B cell (primary cell): Measurements from ENCODE around the gene LRP5. TPM values are rescaled to one million over a fixed set of nuclear protein-coding genes. Genes with fewer than 3 reads are reported as not detected.

ENCODE experiments used
- ATAC-seq: fragments of 200-7000 bp; cut with Tn5 transposase; one replicate; pipeline ENCODE4 v1.10.0; 2021; ENCODE audit warnings: low read depth, mild to moderate bottlenecking, moderate number of reproducible peaks, moderate library complexity
- CTCF ChIA-PET: fragments of 350-600 bp; sonication (Branson Sonifier 250); formaldehyde crosslinking; loops from one replicate; lab custom pipeline; 2021; ENCODE audit warnings: antibody characterized with exemption, inconsistent platforms; lab: Charles Lee
- POLR2A ChIA-PET: fragments of 350-600 bp; sonication (Branson Sonifier 250); formaldehyde crosslinking; loops from one replicate; lab custom pipeline; 2021; ENCODE audit warnings: antibody characterized with exemption; lab: Charles Lee
- DNase-seq: peaks from one replicate; pipeline ENCODE4 v3.0.0; 2013
- H2AFZ ChIP-seq: 2 replicates; pipeline ENCODE4 v1.6.1; 2012; ENCODE audit warnings: mild to moderate bottlenecking, low read depth, low read length; ENCODE audit not compliant: insufficient read depth, poor library complexity, severe bottlenecking
- H3K27ac ChIP-seq, 2 donors: 1 replicate in 1 of 2; 2 replicates in 1 of 2; pipeline ENCODE4 v1.5.1; 2012 to 2013; ENCODE audit warnings: low read length in 2 of 2, mild to moderate bottlenecking in 2 of 2, moderate library complexity in 1 of 2
- H3K27me3 ChIP-seq, 4 experiments: fragments of 200-600 bp in 1 of 4; sonication (generic) in 1 of 4; replicated peaks in 1 of 4; 1 replicate in 2 of 4; 2 replicates in 2 of 4; pipeline versions ENCODE4 v1.6.1 to v1.7.0; 2013 to 2016; ENCODE audit warnings: low read length in 3 of 4, mild to moderate bottlenecking in 2 of 4, mixed read lengths in 1 of 4, moderate library complexity in 1 of 4; ENCODE audit not compliant: insufficient read depth in 4 of 4, control insufficient read depth in 3 of 4; ENCODE audit errors: control extremely low read depth in 1 of 4
- H3K36me3 ChIP-seq, 2 experiments: replicated peaks in 1 of 2; 1 replicate in 1 of 2; 2 replicates in 1 of 2; pipeline versions ENCODE4 v1.6.1 to v1.7.1; 2013; ENCODE audit warnings: low read length in 1 of 2; ENCODE audit not compliant: insufficient read depth in 2 of 2, control insufficient read depth in 1 of 2; ENCODE audit errors: control extremely low read depth in 1 of 2, extremely low read depth in 1 of 2
- H3K4me1 ChIP-seq, 2 donors: fragments of 200-600 bp in 1 of 2; sonication (generic) in 1 of 2; 1 replicate in 1 of 2; 2 replicates in 1 of 2; pipeline versions ENCODE4 v1.5.1 to v1.6.1; 2013 to 2017; ENCODE audit warnings: low read length in 2 of 2; ENCODE audit not compliant: control insufficient read depth in 2 of 2, insufficient read depth in 2 of 2
- H3K4me2 ChIP-seq: replicated peaks from 2 replicates; pipeline ENCODE3; 2012; ENCODE audit warnings: mild to moderate bottlenecking, low read depth, low read length; ENCODE audit not compliant: poor library complexity, severe bottlenecking
- H3K4me3 ChIP-seq, 5 experiments: fragments of 200-600 bp in 1 of 5; sonication (generic) in 1 of 5; 1 replicate in 3 of 5; 2 replicates in 2 of 5; pipeline versions ENCODE4 v1.5.1 to v1.7.0; 2011 to 2016; ENCODE audit warnings: low read length in 4 of 5, mild to moderate bottlenecking in 4 of 5, low read depth in 2 of 5, control low read depth in 1 of 5, moderate library complexity in 1 of 5; ENCODE audit not compliant: insufficient read depth in 1 of 5; ENCODE audit errors: control extremely low read depth in 1 of 5, extremely low read depth in 1 of 5
- H3K79me2 ChIP-seq: fragments of 200-600 bp; sonication (generic); one replicate; pipeline ENCODE4 v1.6.0; 2016; ENCODE audit warnings: low read length; ENCODE audit not compliant: control insufficient read depth, insufficient read depth
- H3K9ac ChIP-seq: fragments of 200-600 bp; sonication (generic); 2 replicates; pipeline ENCODE4 v1.6.1; 2017; ENCODE audit warnings: mild to moderate bottlenecking, low read length, moderate library complexity
- H3K9me3 ChIP-seq, 3 donors: one replicate each; pipeline versions ENCODE4 v1.6.1 to v1.7.1; 2013; ENCODE audit warnings: low read length in 2 of 3; ENCODE audit not compliant: control insufficient read depth in 2 of 3, insufficient read depth in 1 of 3; ENCODE audit errors: control extremely low read depth in 1 of 3
- H4K20me1 ChIP-seq: 2 replicates; pipeline ENCODE4 v1.6.0; 2012; ENCODE audit warnings: mild to moderate bottlenecking, low read length; ENCODE audit not compliant: insufficient read depth, control insufficient read depth, poor library complexity, severe bottlenecking
- H3K27ac Mint-ChIP-seq: one replicate; pipeline ENCODE4 v1.8.0; 2021; ENCODE audit warnings: mixed read lengths
- H3K27me3 Mint-ChIP-seq: one replicate; pipeline ENCODE4 v1.8.0; 2021; ENCODE audit warnings: mixed read lengths
- H3K4me1 Mint-ChIP-seq: one replicate; pipeline ENCODE4 v1.8.0; 2021; ENCODE audit warnings: mixed read lengths
- H3K4me3 Mint-ChIP-seq: one replicate; pipeline ENCODE4 v1.8.0; 2021; ENCODE audit warnings: mixed read lengths
- H3K9me3 Mint-ChIP-seq: one replicate; pipeline ENCODE4 v1.8.0; 2022; ENCODE audit warnings: mixed read lengths; ENCODE audit not compliant: insufficient read depth
- CTCF ChIP-seq: fragments of 200-600 bp; IDR thresholded peaks from one replicate; pipeline ENCODE4 v1.8.0; 2022; ENCODE audit warnings: antibody characterized with exemption, mild to moderate bottlenecking
- EZH2 ChIP-seq: IDR thresholded peaks from 2 replicates; pipeline ENCODE4 v1.6.1; 2012; ENCODE audit warnings: borderline replicate concordance, low read depth, mild to moderate bottlenecking, moderate library complexity, low read length; ENCODE audit not compliant: insufficient read depth, poor library complexity, severe bottlenecking
- WGBS: methylation state at CpG from one replicate; pipeline ENCODE4 v1.1.5; 2013; ENCODE audit warnings: missing lambda C conversion rate; ENCODE audit not compliant: insufficient coverage; 5-methylcytosine and 5-hydroxymethylcytosine counted together
- intact Hi-C: fragments of 100-400 bp; cut with micrococcal nuclease; formaldehyde crosslinking; loops from one replicate; pipeline ENCODE4 v1.10.0; 2022
- polyA plus RNA-seq: library from polyadenylated mRNA; depleted of rRNA; stranded (reverse); fragments of >200 nt; gene quantifications from 2 replicates; pipeline ENCODE4 v1.2.3, GENCODE V29; 2012
- total RNA-seq, 2 donors: library from RNA; stranded (reverse); fragments of 120-200 nt in 1 of 2; gene quantifications; 1 replicate in 1 of 2; 2 replicates in 1 of 2; pipeline versions ENCODE4 v1.2.3 to v1.2.4, GENCODE V29; 2013 to 2022

The LRP5 gene
- total and polyA plus RNA-seq, 2 donors (not counting 1 experiment from before 2014, with no cell fraction given) = 2.4 to 13.9 TPM

GRCh38 chr11:68414496-68415221, 102.3 kb downstream of the LRP5 start:
- Histone ChIP-seq H3K79me2 (no peaks in the 10 kb centered on the region), H3K27me3 (no peaks in the 10 kb centered on the region), H3K4me3 (no peak overlapping the region), H3K27ac (no peak overlapping the region), H3K36me3 (no peaks in the 10 kb centered on the region), H4K20me1 (no peaks in the 10 kb centered on the region), H3K4me2 (no peak overlapping the region), H3K4me1 (no peaks in the 10 kb centered on the region), H3K9me3 (no peaks in the 10 kb centered on the region), H2AFZ (no peak overlapping the region), H3K9ac (no peak overlapping the region)
- no peak for ATAC-seq
- WGBS = 54% methylated on average over 18 of the region's 19 CpGs
- intact Hi-C loops = no loop called here
- H3K4me1 Mint-ChIP-seq = peaks cover 17% of the 10 kb centered on the region
- ChIA-PET CTCF (no interaction called here), POLR2A (no interaction called here)
- no peaks in the 10 kb centered on the region for H3K9me3 Mint-ChIP-seq
- H3K4me3 Mint-ChIP-seq = no peak overlapping the region
- H3K27me3 Mint-ChIP-seq = no peaks in the 10 kb centered on the region
- TF ChIP-seq CTCF (no peak), EZH2 (no peak)
- no peak for DNase-seq
- H3K27ac Mint-ChIP-seq = no peak overlapping the region

GRCh38 chr11:68416070-68416578, 103.7 kb downstream of the LRP5 start:
- ATAC-seq = no peak
- CTCF ChIA-PET = no interaction called here
- Mint-ChIP-seq H3K9me3 (no peaks in the 10 kb centered on the region), H3K27ac (no peak overlapping the region), H3K4me3 (no peak overlapping the region), H3K4me1 (peaks cover 17% of the 10 kb centered on the region), H3K27me3 (no peaks in the 10 kb centered on the region)
- no peak overlapping the region for H3K9ac ChIP-seq
- TF ChIP-seq CTCF (no peak), EZH2 (no peak)
- intact Hi-C loops = no loop called here
- H3K36me3 ChIP-seq = no peaks in the 10 kb centered on the region
- no peak overlapping the region for H3K4me2 ChIP-seq
- WGBS = 95% methylated on average over 22 of the region's 22 CpGs
- H2AFZ ChIP-seq = no peak overlapping the region
- POLR2A ChIA-PET = no interaction called here
- H3K27ac ChIP-seq = no peak overlapping the region
- no peaks in the 10 kb centered on the region for H3K27me3 ChIP-seq
- peaks cover 0 to 3% (median 0%) of the 10 kb centered on the region in 3 donors for H3K9me3 ChIP-seq
- H3K79me2 ChIP-seq = no peaks in the 10 kb centered on the region
- H3K4me1 ChIP-seq = no peaks in the 10 kb centered on the region
- no peaks in the 10 kb centered on the region for H4K20me1 ChIP-seq
- H3K4me3 ChIP-seq = no peak overlapping the region
- DNase-seq = no peak
